Peyer's patch (tissue), 4 donors: ENCODE results near the gene RSPRY1.

ENCODE experiments used
- POLR2A ChIP-seq, 2 donors: fragments of 450-650 bp; IDR thresholded peaks; one replicate each; pipeline ENCODE4 v1.5.1; 2017; ENCODE audit warnings: antibody characterized with exemption in 2 of 2, mild to moderate bottlenecking in 2 of 2, moderate library complexity in 2 of 2
- TF ChIP-seq, protein P1 (sequence below), 6 experiments: fragments of 450-650 bp in 4 of 6; fragments of 200-600 bp in 2 of 6; sonication (generic) in 1 of 6; IDR thresholded peaks; one replicate each; pipeline ENCODE4 v1.5.1; 2017 to 2019; ENCODE audit warnings: antibody characterized with exemption in 6 of 6, mild to moderate bottlenecking in 3 of 6, moderate library complexity in 1 of 6

DNA sequence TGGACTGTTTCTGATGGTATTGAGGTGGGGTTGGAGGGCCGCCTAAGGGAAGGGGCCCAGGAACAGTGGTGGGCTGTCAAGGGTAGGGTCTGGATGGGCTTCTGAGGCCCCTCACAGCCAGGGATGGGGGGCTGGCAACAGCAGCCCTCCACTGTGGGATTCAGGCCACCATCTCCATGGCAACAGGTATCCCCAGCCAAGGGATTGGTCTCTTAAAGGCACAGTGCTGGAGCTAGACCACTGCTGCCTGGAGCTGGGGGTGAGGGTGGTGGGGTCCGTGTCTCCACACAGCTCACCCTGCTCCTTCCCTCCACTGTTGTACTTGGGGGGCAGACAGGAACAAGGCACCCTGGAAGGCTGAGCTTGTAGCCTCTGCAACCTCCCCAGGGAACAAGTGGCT, 42.1 kb upstream of the RSPRY1 start:
- TF ChIP-seq, protein P1, sequence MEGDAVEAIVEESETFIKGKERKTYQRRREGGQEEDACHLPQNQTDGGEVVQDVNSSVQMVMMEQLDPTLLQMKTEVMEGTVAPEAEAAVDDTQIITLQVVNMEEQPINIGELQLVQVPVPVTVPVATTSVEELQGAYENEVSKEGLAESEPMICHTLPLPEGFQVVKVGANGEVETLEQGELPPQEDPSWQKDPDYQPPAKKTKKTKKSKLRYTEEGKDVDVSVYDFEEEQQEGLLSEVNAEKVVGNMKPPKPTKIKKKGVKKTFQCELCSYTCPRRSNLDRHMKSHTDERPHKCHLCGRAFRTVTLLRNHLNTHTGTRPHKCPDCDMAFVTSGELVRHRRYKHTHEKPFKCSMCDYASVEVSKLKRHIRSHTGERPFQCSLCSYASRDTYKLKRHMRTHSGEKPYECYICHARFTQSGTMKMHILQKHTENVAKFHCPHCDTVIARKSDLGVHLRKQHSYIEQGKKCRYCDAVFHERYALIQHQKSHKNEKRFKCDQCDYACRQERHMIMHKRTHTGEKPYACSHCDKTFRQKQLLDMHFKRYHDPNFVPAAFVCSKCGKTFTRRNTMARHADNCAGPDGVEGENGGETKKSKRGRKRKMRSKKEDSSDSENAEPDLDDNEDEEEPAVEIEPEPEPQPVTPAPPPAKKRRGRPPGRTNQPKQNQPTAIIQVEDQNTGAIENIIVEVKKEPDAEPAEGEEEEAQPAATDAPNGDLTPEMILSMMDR (IDR thresholded peaks at IDR 0.05): no peak
- no peak for TF ChIP-seq POLR2A (IDR thresholded peaks at IDR 0.05)
